Measurements from ENCODE around the gene BPGM.

GRCh38 chr7:134630237-134630636, 16.4 kb upstream of the BPGM start:
- TF ChIP-seq CTCF (conservative IDR thresholded peaks at IDR 0.05; ENCODE audit: low read depth, low read length) (no peak), EZH2 (IDR thresholded peaks at IDR 0.05; ENCODE audit: borderline replicate concordance, low read depth, low read length, poor library complexity, severe bottlenecking) (no peak)
